IMR-90 (cell line): Measurements from ENCODE around the gene CDK14. TPM values are rescaled to one million over a fixed set of nuclear protein-coding genes. Genes with fewer than 3 reads are reported as not detected.

Source experiments
- ATAC-seq: fragments of 200-7000 bp; cut with Tn5 transposase; 2 replicates; pipeline ENCODE4 v1.9.1; 2020; ENCODE audit warnings: low read depth, mild to moderate bottlenecking, moderate library complexity
- BruUV-seq: library from RNA; stranded (reverse); fragments of 400-500 nt; replicated peaks from 2 replicates; lab custom pipeline; 2021; lab: Mats Ljungman, UMichigan
- CTCF ChIA-PET: fragments of 300-600 bp; formaldehyde crosslinking; extraction: SDS; loops from one replicate; lab custom pipeline; 2021; ENCODE audit warnings: antibody characterized with exemption; lab: Yijun Ruan, JAX
- POLR2A ChIA-PET: fragments of 300-600 bp; sonication (Branson Sonifier 250); formaldehyde crosslinking; loops from one replicate; lab custom pipeline; 2022; ENCODE audit warnings: antibody characterized with exemption; ENCODE audit not compliant: unreplicated experiment; lab: Charles Lee
- DNase-seq: peaks from one replicate; pipeline ENCODE4 v3.0.0; 2013
- H2AFZ ChIP-seq: replicated peaks from 2 replicates; pipeline ENCODE3; 2013; ENCODE audit warnings: low read length, mild to moderate bottlenecking; ENCODE audit not compliant: poor library complexity
- H2AK5ac ChIP-seq: 2 replicates; pipeline ENCODE4 v1.6.1; 2013; ENCODE audit warnings: low read depth, low read length, inconsistent platforms
- H2AK9ac ChIP-seq: replicated peaks from 2 replicates; pipeline ENCODE3; 2013; ENCODE audit warnings: mild to moderate bottlenecking, low read depth, low read length, moderate library complexity; ENCODE audit not compliant: poor library complexity
- H2BK120ac ChIP-seq: 2 replicates; pipeline ENCODE4 v1.6.1; 2013; ENCODE audit warnings: low read depth, low read length, inconsistent platforms
- H2BK15ac ChIP-seq: 3 replicates; pipeline ENCODE4 v1.6.1; 2013; ENCODE audit warnings: low read depth, low read length, inconsistent platforms
- H2BK20ac ChIP-seq: 2 replicates; pipeline ENCODE4 v1.6.1; 2013; ENCODE audit warnings: low read depth, mild to moderate bottlenecking, inconsistent platforms, low read length, moderate library complexity
- H2BK5ac ChIP-seq: 2 replicates; pipeline ENCODE4 v1.6.1; 2013; ENCODE audit warnings: mild to moderate bottlenecking, low read depth, low read length, inconsistent platforms; ENCODE audit not compliant: poor library complexity, severe bottlenecking
- H3K14ac ChIP-seq: replicated peaks from 2 replicates; pipeline ENCODE4 v1.6.1; 2013; ENCODE audit warnings: low read depth, low read length, inconsistent platforms
- H3K18ac ChIP-seq: 2 replicates; pipeline ENCODE4 v1.6.1; 2013; ENCODE audit warnings: low read depth, low read length, control low read depth
- H3K23ac ChIP-seq: 2 replicates; pipeline ENCODE4 v1.6.1; 2013; ENCODE audit warnings: low read depth, low read length, inconsistent platforms
- H3K27ac ChIP-seq: 2 replicates; pipeline ENCODE4 v1.5.1; 2013; ENCODE audit warnings: mild to moderate bottlenecking, control low read depth, low read length; ENCODE audit not compliant: insufficient read depth
- H3K27me3 ChIP-seq: 2 replicates; pipeline ENCODE4 v1.6.1; 2013; ENCODE audit warnings: low read length; ENCODE audit not compliant: control insufficient read depth, insufficient read depth
- H3K36me3 ChIP-seq: 2 replicates; pipeline ENCODE4 v1.6.1; 2013; ENCODE audit warnings: low read length, mixed read lengths; ENCODE audit not compliant: control insufficient read depth, insufficient read depth
- H3K4ac ChIP-seq: 2 replicates; pipeline ENCODE4 v1.6.1; 2013; ENCODE audit warnings: low read depth, low read length, inconsistent platforms
- H3K4me1 ChIP-seq: 2 replicates; pipeline ENCODE4 v1.6.1; 2013; ENCODE audit warnings: low read length, mixed read lengths; ENCODE audit not compliant: control insufficient read depth, insufficient read depth
- H3K4me2 ChIP-seq: 2 replicates; pipeline ENCODE4 v1.6.1; 2013; ENCODE audit warnings: low read depth, mild to moderate bottlenecking, control low read depth, low read length, moderate library complexity
- H3K4me3 ChIP-seq: 2 replicates; pipeline ENCODE4 v1.5.1; 2013; ENCODE audit warnings: low read depth, mild to moderate bottlenecking, control low read depth, low read length, moderate library complexity; ENCODE audit not compliant: insufficient read depth
- H3K56ac ChIP-seq: 2 replicates; pipeline ENCODE4 v1.6.1; 2013; ENCODE audit warnings: low read length, inconsistent platforms; ENCODE audit not compliant: insufficient read depth; ENCODE audit errors: extremely low read depth
- H3K79me1 ChIP-seq, 2 experiments: 2 replicates each; pipeline ENCODE4 v1.6.1; 2013; ENCODE audit warnings: low read length in 2 of 2, inconsistent platforms in 1 of 2, low read depth in 1 of 2
- H3K9ac ChIP-seq: 2 replicates; pipeline ENCODE4 v1.6.1; 2013; ENCODE audit warnings: low read depth, low read length, control low read depth
- H3K9me1 ChIP-seq: 2 replicates; pipeline ENCODE4 v1.6.1; 2013; ENCODE audit warnings: low read length, inconsistent platforms; ENCODE audit not compliant: insufficient read depth
- H3K9me3 ChIP-seq: 2 replicates; pipeline ENCODE4 v1.6.1; 2013; ENCODE audit warnings: low read length; ENCODE audit not compliant: control insufficient read depth, insufficient read depth
- H4K20me1 ChIP-seq: 2 replicates; pipeline ENCODE4 v1.6.1; 2013; ENCODE audit warnings: low read length, inconsistent platforms; ENCODE audit not compliant: insufficient read depth
- H4K5ac ChIP-seq: 2 replicates; pipeline ENCODE4 v1.6.1; 2013; ENCODE audit warnings: mild to moderate bottlenecking, low read depth, low read length, control low read depth
- H4K8ac ChIP-seq, 2 experiments: 2 replicates each; pipeline ENCODE4 v1.6.1; 2013; ENCODE audit warnings: low read depth in 2 of 2, low read length in 2 of 2, control low read depth in 1 of 2, inconsistent platforms in 1 of 2
- H4K91ac ChIP-seq: 2 replicates; pipeline ENCODE4 v1.6.1; 2013; ENCODE audit warnings: low read depth, low read length, inconsistent platforms; ENCODE audit not compliant: insufficient read depth
- BHLHE40 ChIP-seq: fragments of 150-350 bp; IDR thresholded peaks from 2 replicates; pipeline ENCODE4 v1.6.1; 2016; ENCODE audit warnings: mild to moderate bottlenecking, low read depth, low read length
- CEBPB ChIP-seq: IDR thresholded peaks from 2 replicates; pipeline ENCODE4 v1.6.1; 2012; ENCODE audit warnings: low read depth, low read length, improper control_type of control experiment
- FOS ChIP-seq: fragments of 150-350 bp; IDR thresholded peaks from 2 replicates; pipeline ENCODE4 v1.6.1; 2016; ENCODE audit warnings: low read depth, low read length
- MAFK ChIP-seq: IDR thresholded peaks from 2 replicates; pipeline ENCODE4 v1.6.1; 2012; ENCODE audit warnings: low read depth, low read length, improper control_type of control experiment
- MAZ ChIP-seq: IDR thresholded peaks from 2 replicates; pipeline ENCODE4 v1.6.1; 2012; ENCODE audit warnings: low read depth, mild to moderate bottlenecking, low read length, improper control_type of control experiment, moderate library complexity, borderline replicate concordance
- MXI1 ChIP-seq: IDR thresholded peaks from 2 replicates; pipeline ENCODE4 v1.6.1; 2012; ENCODE audit warnings: low read depth, mild to moderate bottlenecking, low read length, moderate library complexity, borderline replicate concordance
- POLR2A ChIP-seq: IDR thresholded peaks from 2 replicates; pipeline ENCODE4 v1.6.1; 2012; ENCODE audit warnings: mild to moderate bottlenecking, low read depth, low read length
- RAD21 ChIP-seq: IDR thresholded peaks from 2 replicates; pipeline ENCODE4 v1.6.1; 2012; ENCODE audit warnings: low read length, improper control_type of control experiment
- RCOR1 ChIP-seq: IDR thresholded peaks from 2 replicates; pipeline ENCODE4 v1.6.1; 2012; ENCODE audit warnings: mild to moderate bottlenecking, low read length, improper control_type of control experiment; ENCODE audit not compliant: insufficient replicate concordance
- RFX5 ChIP-seq: IDR thresholded peaks from 2 replicates; pipeline ENCODE4 v1.8.0; 2012; ENCODE audit warnings: low read depth, mild to moderate bottlenecking, low read length, moderate library complexity
- SMC3 ChIP-seq: fragments of 150-350 bp; IDR thresholded peaks from 2 replicates; pipeline ENCODE4 v1.6.1; 2016; ENCODE audit warnings: low read depth, mild to moderate bottlenecking, antibody characterized with exemption, low read length, moderate library complexity
- WGBS, 2 experiments: methylation state at CpG; one replicate each; pipeline versions ENCODE4 v1.1.5 to v1.1.7; 2013; ENCODE audit warnings: missing lambda C conversion rate in 2 of 2; ENCODE audit not compliant: insufficient read length in 1 of 2; ENCODE audit errors: extremely low coverage in 2 of 2; 5-methylcytosine and 5-hydroxymethylcytosine counted together
- dilution Hi-C: fragments of 300-500 bp; cut with HindIII; formaldehyde crosslinking; loops from one replicate; pipeline ENCODE4 v1.14.3; 2018; ENCODE audit warnings: low sequenced_read_pairs; ENCODE audit not compliant: unreplicated experiment
- in situ Hi-C: fragments of 300-500 bp; cut with MboI; formaldehyde crosslinking; loops from 3 replicates; pipeline ENCODE4 v1.14.3; 2019; ENCODE audit warnings: low sequenced_read_pairs, inconsistent platforms, mixed read lengths
- intact Hi-C: fragments of 100-400 bp; cut with micrococcal nuclease; formaldehyde crosslinking; loops from 2 replicates; pipeline ENCODE4 v1.10.0; 2022
- polyA plus RNA-seq, 3 experiments: library from polyadenylated mRNA; depleted of rRNA; stranded (reverse); fragments of >200 nt; gene quantifications; 2 replicates each; pipeline ENCODE4 v1.2.3, GENCODE V29; 2012; ENCODE audit warnings: low replicate concordance in 1 of 3
- total RNA-seq: library from RNA; depleted of rRNA; stranded (reverse); fragments of >200 nt; gene quantifications from 2 replicates; pipeline ENCODE4 v1.2.3, GENCODE V29; 2012
- TF ChIP-seq, protein P1 (sequence below): conservative IDR thresholded peaks from 2 replicates; pipeline ENCODE4 v1.5.1; 2012; ENCODE audit warnings: mild to moderate bottlenecking, low read depth, low read length, improper control_type of control experiment
- TF ChIP-seq, protein P2 (sequence below): fragments of 150-350 bp; IDR thresholded peaks from 2 replicates; pipeline ENCODE4 v1.6.1; 2016; ENCODE audit warnings: low read depth, mild to moderate bottlenecking, low read length, moderate library complexity, borderline replicate concordance

CDK14 gene
- total and polyA plus RNA-seq, 2 of the 4 experiments (the other 2 are of a cell fraction), result 10.1 to 29.6 TPM

DNA sequence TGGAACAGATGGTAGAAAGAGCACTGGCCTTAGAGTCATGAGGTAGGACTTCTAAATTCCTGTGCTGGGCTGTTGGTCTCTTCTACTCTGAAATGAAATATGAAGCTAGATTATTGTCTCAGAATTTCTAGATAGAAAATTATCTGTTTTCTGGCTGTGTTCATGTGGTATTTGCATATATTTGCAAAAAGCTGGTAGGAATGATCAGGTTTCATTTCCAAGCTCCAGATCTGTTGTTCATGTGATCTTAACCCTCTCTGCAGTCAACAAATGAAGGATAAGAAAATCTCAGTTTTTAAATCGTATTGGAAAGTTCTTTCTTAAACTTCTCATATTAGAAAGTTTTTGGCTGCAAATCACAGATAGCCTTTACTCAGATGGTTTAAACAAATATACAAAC lies 248.3 kb downstream of the CDK14 start:
- H3K4me3 ChIP-seq, result no peak overlapping the region
- no peak overlapping the region for H2AFZ ChIP-seq
- no peak overlapping the region for H2BK5ac ChIP-seq
- H3K4me1 ChIP-seq, result no peaks in the 10 kb centered on the region
- H3K56ac ChIP-seq, result no peak overlapping the region
- H2BK120ac ChIP-seq, result no peak overlapping the region
- ChIA-PET CTCF (no interaction called here), POLR2A (no interaction called here)
- no peaks in the 10 kb centered on the region for H3K9me1 ChIP-seq
- no peak overlapping the region for H4K8ac ChIP-seq
- no CpG with 5 or more reads among the region's 1 CpG for WGBS, 2 experiments
- no peak overlapping the region for H3K4me2 ChIP-seq
- H3K9me3 ChIP-seq, result no peaks in the 10 kb centered on the region
- no peak overlapping the region for H3K14ac ChIP-seq
- H4K20me1 ChIP-seq, result no peaks in the 10 kb centered on the region
- ATAC-seq (no peak), DNase-seq (no peak)
- no peak overlapping the region for H2BK15ac ChIP-seq
- H3K18ac ChIP-seq, result no peak overlapping the region
- no peak overlapping the region for H2BK20ac ChIP-seq
- H3K79me1 ChIP-seq, result peaks cover 3% of the 10 kb centered on the region in 2 experiments; a peak in 2 of 4 replicates
- no peak overlapping the region for H2AK5ac ChIP-seq
- in situ Hi-C loops, result no loop called here
- H4K91ac ChIP-seq, result no peak overlapping the region
- BruUV-seq, result no TSS peak
- H3K4ac ChIP-seq, result no peak overlapping the region
- no peak overlapping the region for H3K27ac ChIP-seq
- H2AK9ac ChIP-seq, result no peak overlapping the region
- H3K23ac ChIP-seq, result no peak overlapping the region
- intact Hi-C loops, result no loop called here
- TF ChIP-seq FOS (no peak), MXI1 (no peak), MAFK (no peak), MAZ (no peak), RCOR1 (no peak), RFX5 (no peak), POLR2A (no peak), RAD21 (no peak), CEBPB (no peak), BHLHE40 (no peak), SMC3 (no peak)
- TF ChIP-seq, protein P1, sequence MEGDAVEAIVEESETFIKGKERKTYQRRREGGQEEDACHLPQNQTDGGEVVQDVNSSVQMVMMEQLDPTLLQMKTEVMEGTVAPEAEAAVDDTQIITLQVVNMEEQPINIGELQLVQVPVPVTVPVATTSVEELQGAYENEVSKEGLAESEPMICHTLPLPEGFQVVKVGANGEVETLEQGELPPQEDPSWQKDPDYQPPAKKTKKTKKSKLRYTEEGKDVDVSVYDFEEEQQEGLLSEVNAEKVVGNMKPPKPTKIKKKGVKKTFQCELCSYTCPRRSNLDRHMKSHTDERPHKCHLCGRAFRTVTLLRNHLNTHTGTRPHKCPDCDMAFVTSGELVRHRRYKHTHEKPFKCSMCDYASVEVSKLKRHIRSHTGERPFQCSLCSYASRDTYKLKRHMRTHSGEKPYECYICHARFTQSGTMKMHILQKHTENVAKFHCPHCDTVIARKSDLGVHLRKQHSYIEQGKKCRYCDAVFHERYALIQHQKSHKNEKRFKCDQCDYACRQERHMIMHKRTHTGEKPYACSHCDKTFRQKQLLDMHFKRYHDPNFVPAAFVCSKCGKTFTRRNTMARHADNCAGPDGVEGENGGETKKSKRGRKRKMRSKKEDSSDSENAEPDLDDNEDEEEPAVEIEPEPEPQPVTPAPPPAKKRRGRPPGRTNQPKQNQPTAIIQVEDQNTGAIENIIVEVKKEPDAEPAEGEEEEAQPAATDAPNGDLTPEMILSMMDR, result no peak
- TF ChIP-seq, protein P2, sequence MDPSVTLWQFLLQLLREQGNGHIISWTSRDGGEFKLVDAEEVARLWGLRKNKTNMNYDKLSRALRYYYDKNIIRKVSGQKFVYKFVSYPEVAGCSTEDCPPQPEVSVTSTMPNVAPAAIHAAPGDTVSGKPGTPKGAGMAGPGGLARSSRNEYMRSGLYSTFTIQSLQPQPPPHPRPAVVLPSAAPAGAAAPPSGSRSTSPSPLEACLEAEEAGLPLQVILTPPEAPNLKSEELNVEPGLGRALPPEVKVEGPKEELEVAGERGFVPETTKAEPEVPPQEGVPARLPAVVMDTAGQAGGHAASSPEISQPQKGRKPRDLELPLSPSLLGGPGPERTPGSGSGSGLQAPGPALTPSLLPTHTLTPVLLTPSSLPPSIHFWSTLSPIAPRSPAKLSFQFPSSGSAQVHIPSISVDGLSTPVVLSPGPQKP, result no peak
- H3K36me3 ChIP-seq, result no peaks in the 10 kb centered on the region
- no peak overlapping the region for H4K5ac ChIP-seq
- no peak overlapping the region for H3K9ac ChIP-seq
- H3K27me3 ChIP-seq, result no peaks in the 10 kb centered on the region
- dilution Hi-C loops, result no loop called here
